22Rv1 (cell line): ENCODE measurements around the gene CCR6.
"Not testable (repeated sequence)": the region's sequence is repeated elsewhere in the genome, so short reads cannot be mapped to it uniquely, and the experiment has no call there.

Source experiments
- ZFX ChIP-seq: fragments of 450-650 bp; IDR thresholded peaks from 2 replicates; pipeline ENCODE4 v1.6.1; 2017; ENCODE audit warnings: antibody characterized with exemption, borderline replicate concordance
- TF ChIP-seq, protein P1 (sequence below): fragments of 450-650 bp; IDR thresholded peaks from 2 replicates; pipeline ENCODE4 v1.5.1; 2017; ENCODE audit warnings: mild to moderate bottlenecking

DNA sequence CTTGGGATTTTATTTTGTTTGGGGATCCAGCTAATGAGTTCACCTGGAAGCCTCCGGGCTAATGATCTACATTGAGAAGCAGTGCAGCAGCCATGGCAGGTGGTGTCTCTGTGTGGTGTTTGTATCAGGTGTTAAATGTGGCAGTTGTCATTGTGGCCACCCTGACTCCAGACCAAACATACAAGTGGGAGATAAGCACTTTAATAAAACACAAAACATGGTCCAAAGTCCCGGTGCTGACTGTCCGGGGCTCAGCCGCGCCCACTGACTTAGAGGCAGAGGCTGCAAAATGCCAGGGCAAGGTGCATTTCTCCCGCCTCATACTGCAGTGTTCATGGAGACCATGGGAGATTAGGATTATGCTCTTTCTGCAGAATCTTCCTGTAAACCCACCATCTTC lies 58.5 kb downstream of the CCR6 start:
- TF ChIP-seq, protein P1, sequence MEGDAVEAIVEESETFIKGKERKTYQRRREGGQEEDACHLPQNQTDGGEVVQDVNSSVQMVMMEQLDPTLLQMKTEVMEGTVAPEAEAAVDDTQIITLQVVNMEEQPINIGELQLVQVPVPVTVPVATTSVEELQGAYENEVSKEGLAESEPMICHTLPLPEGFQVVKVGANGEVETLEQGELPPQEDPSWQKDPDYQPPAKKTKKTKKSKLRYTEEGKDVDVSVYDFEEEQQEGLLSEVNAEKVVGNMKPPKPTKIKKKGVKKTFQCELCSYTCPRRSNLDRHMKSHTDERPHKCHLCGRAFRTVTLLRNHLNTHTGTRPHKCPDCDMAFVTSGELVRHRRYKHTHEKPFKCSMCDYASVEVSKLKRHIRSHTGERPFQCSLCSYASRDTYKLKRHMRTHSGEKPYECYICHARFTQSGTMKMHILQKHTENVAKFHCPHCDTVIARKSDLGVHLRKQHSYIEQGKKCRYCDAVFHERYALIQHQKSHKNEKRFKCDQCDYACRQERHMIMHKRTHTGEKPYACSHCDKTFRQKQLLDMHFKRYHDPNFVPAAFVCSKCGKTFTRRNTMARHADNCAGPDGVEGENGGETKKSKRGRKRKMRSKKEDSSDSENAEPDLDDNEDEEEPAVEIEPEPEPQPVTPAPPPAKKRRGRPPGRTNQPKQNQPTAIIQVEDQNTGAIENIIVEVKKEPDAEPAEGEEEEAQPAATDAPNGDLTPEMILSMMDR = not testable (repeated sequence)
- not testable (repeated sequence) for TF ChIP-seq ZFX
